Inflammatory macrophage treated with lipopolysaccharide for 4 hours (primary cell): Measurements from ENCODE around the gene SLC4A4.

Experiments used
- DNase-seq: peaks from one replicate; pipeline ENCODE4 v3.0.0-alpha.2; 2020

SLC4A4 gene

GRCh38 chr4:71417150-71417549, 78.3 kb downstream of the SLC4A4 start:
- no peak for DNase-seq

GRCh38 chr4:71426381-71427042, 87.7 kb downstream of the SLC4A4 start:
- DNase-seq = no peak

- DNase-seq = no peak
Measured at GRCh38 chr4:71429106-71429505, 90.3 kb downstream of the SLC4A4 start.

GRCh38 chr4:71429962-71430361, 91.1 kb downstream of the SLC4A4 start:
- DNase-seq = no peak

GRCh38 chr4:71430609-71431008, 91.8 kb downstream of the SLC4A4 start:
- DNase-seq = peak; percentile 18

- DNase-seq = no peak
Measured at GRCh38 chr4:71440612-71441011, 101.8 kb downstream of the SLC4A4 start.

- no peak for DNase-seq
Measured at GRCh38 chr4:71441186-71442169, 102.7 kb downstream of the SLC4A4 start.

- DNase-seq = no peak
Measured at GRCh38 chr4:71442336-71442735, 103.5 kb downstream of the SLC4A4 start.

GRCh38 chr4:71444395-71444794, 105.6 kb downstream of the SLC4A4 start:
- no peak for DNase-seq

GRCh38 chr4:71445811-71446210, 107.0 kb downstream of the SLC4A4 start:
- no peak for DNase-seq

- DNase-seq = no peak
Measured at GRCh38 chr4:71446479-71447081, 107.8 kb downstream of the SLC4A4 start.

GRCh38 chr4:71449040-71449439, 110.2 kb downstream of the SLC4A4 start:
- no peak for DNase-seq

- no peak for DNase-seq
Measured at GRCh38 chr4:71449878-71450277, 111.1 kb downstream of the SLC4A4 start.

GRCh38 chr4:71453531-71453930, 114.7 kb downstream of the SLC4A4 start:
- no peak for DNase-seq

GRCh38 chr4:71456841-71457240, 118.0 kb downstream of the SLC4A4 start:
- no peak for DNase-seq

- DNase-seq = no peak
Measured at GRCh38 chr4:71460371-71460770, 121.6 kb downstream of the SLC4A4 start.

GRCh38 chr4:71461422-71461821, 122.6 kb downstream of the SLC4A4 start:
- no peak for DNase-seq

- no peak for DNase-seq
Measured at GRCh38 chr4:71466775-71467174, 128.0 kb downstream of the SLC4A4 start.

- no peak for DNase-seq
Measured at GRCh38 chr4:71468116-71468710, 129.4 kb downstream of the SLC4A4 start.

GRCh38 chr4:71469541-71469940, 130.7 kb downstream of the SLC4A4 start:
- DNase-seq = no peak

- no peak for DNase-seq
Measured at GRCh38 chr4:71470524-71470923, 131.7 kb downstream of the SLC4A4 start.

GRCh38 chr4:71472946-71473345, 134.1 kb downstream of the SLC4A4 start:
- no peak for DNase-seq

GRCh38 chr4:71473541-71474240, 134.9 kb downstream of the SLC4A4 start:
- no peak for DNase-seq
